GM23248 (cell line): ENCODE data around the gene KCTD1.

Experiments used
- EZH2 ChIP-seq: fragments of 200-600 bp; sonication (generic); IDR thresholded peaks from 2 replicates; pipeline ENCODE4 v1.6.1; 2018; ENCODE audit warnings: antibody characterized with exemption, mild to moderate bottlenecking; ENCODE audit not compliant: insufficient read depth, poor library complexity, severe bottlenecking
- EZH2phosphoT487 ChIP-seq: fragments of 200-600 bp; sonication (generic); IDR thresholded peaks from 2 replicates; pipeline ENCODE4 v1.6.1; 2018; ENCODE audit warnings: antibody characterized with exemption, moderate library complexity, mild to moderate bottlenecking, low read depth; ENCODE audit not compliant: insufficient read depth

GRCh38 chr18:26416652-26417150, 131.7 kb downstream of the KCTD1 start:
- TF ChIP-seq EZH2 (no peak), EZH2phosphoT487 (no peak)
